Adipose tissue (tissue), 3 donors: Measurements from ENCODE around the gene ARMC9. TPM values are rescaled to one million over a fixed set of nuclear protein-coding genes. Genes with fewer than 3 reads are reported as not detected.
"Not testable (repeated sequence)": the region's sequence is repeated elsewhere in the genome, so short reads cannot be mapped to it uniquely, and the experiment has no call there.

Experiments
- H3K27ac ChIP-seq: one replicate; pipeline ENCODE4 v1.5.1; 2013; ENCODE audit warnings: low read depth, low read length
- WGBS, 3 donors: extraction: QIAGEN DNeasy Blood & Tissue Kit; methylation state at CpG; one replicate each; pipeline ENCODE4 v1.1.7; 2013; 5-methylcytosine and 5-hydroxymethylcytosine counted together
- polyA plus RNA-seq, 3 donors: library from polyadenylated mRNA; stranded (reverse); fragments of 200-250 nt; gene quantifications; one replicate each; pipeline ENCODE4 v1.2.3, GENCODE V29; 2013
- donor health status: healthy with polysubstance abuse.
- donor health status: Bipolar disorder and iron deficiency.
- donor health status: healthy.

Gene ARMC9
- polyA plus RNA-seq, 3 donors, result 1.5 to 8.7 (median 4.0) TPM

GRCh38 chr2:231342061-231342711, 143.8 kb downstream of the ARMC9 start:
- WGBS, 3 donors, result 61 to 93% (median 70%) methylated on average over 14 of the region's 14 CpGs
- H3K27ac ChIP-seq, result no peak overlapping the region

- 72 to 86% (median 80%) methylated on average over 4 of the region's 4 CpGs for WGBS, 3 donors
- H3K27ac ChIP-seq, result no peak overlapping the region
Measured at GRCh38 chr2:231343006-231343710, 144.7 kb downstream of the ARMC9 start.

DNA sequence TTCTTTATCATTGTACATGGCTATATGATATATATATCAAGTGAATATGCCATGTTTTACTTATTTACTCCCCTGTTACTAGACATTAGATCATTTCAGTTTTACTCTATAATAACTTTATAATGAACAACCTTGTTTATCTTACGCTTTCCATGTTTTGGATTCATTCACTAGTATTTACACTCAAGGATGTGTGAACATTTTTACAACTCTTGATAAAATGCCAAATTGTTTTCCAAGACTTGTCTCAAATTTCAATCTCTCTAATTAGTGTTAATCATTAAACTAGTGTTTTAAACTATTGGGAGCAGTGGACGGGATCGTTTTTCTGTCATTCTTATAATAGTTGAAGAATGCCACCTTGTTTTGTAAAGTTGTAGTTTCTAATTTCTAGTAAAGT, 145.6 kb downstream of the ARMC9 start:
- WGBS, 3 donors, result 27 to 97% (median 82%) methylated on average over 3 of the region's 3 CpGs
- H3K27ac ChIP-seq, result no peak overlapping the region

- H3K27ac ChIP-seq, result no peak overlapping the region
- WGBS, 3 donors, result 89 to 95% (median 92%) methylated on average over 8 of the region's 8 CpGs
Measured at GRCh38 chr2:231344851-231345250, 146.4 kb downstream of the ARMC9 start.

DNA sequence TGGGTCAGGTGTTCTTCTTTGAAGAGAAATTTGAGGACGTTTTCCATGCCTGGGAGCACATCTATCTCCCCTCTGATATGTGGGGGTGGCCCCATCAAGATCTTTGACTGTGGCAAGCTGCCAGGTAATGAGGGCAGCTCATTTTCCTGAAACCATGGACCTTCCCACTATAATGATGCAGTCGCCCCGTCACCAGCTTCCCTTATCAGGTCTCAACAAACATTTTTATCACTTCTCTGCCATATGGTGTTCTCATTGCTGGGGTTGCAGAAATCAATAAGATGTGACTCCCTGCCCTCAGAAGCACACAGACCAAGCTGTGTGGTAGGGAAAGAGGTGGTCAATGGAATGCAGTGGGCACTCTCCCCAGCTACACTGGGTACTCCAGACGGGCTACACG, 148.7 kb downstream of the ARMC9 start:
- no peak overlapping the region for H3K27ac ChIP-seq
- WGBS, 3 donors, result 50 to 79% (median 77%) methylated on average over 5 of the region's 5 CpGs

DNA sequence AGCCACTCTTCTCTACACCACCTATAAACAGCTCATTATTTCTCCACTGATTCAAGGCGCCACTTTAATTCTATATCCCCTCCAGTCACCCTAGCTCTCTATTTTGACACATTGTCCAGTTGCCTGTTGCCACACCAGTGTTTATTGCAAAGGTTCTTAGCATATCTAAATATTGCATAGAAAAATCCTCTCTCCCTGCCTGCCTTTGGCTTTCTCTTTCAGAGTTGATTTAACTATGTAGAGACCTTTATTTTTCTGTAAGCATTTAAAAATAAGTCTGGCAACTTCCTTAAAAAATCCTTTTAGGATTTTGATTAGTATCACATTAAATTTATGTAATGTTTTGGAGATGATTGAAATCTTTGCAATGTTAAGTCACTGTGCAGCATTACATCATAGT, 149.2 kb downstream of the ARMC9 start:
- no peak overlapping the region for H3K27ac ChIP-seq
- WGBS, 3 donors, result 74 to 100% (median 93%) methylated on average over 1 of the region's 1 CpG

DNA sequence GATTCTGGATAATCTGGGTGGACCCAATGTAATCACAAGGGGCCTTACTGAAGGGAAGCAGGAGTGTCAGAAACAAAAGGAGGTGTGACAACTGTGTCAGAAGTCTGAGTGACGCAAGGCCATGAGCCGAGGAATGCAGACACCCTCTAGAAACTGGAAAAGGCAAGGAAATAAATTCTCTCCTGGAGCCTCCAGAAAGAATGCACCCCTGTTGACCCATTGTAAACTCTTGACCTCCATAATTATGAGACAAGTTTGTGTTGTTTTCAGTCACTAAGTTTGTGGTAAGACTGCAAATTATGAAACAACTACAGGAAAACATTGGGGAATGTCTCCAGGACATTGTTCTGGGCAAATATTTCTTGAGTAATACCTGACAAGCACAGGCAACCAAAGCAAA, 149.7 kb downstream of the ARMC9 start:
- WGBS, 3 donors, result 54 to 92% (median 61%) methylated on average over 2 of the region's 2 CpGs
- no peak overlapping the region for H3K27ac ChIP-seq

GRCh38 chr2:231348704-231349373, 150.4 kb downstream of the ARMC9 start:
- H3K27ac ChIP-seq, result no peak overlapping the region

GRCh38 chr2:231349374-231349735, 150.9 kb downstream of the ARMC9 start:
- H3K27ac ChIP-seq, result not testable (repeated sequence)
- WGBS, 3 donors, result 93 to 95% (median 94%) methylated on average over 10 of the region's 10 CpGs

More at GRCh38 chr2:231348704-231349373, 150.4 kb downstream of the ARMC9 start:
- 53 to 76% (median 58%) methylated on average over 5 of the region's 5 CpGs for WGBS, 3 donors

DNA sequence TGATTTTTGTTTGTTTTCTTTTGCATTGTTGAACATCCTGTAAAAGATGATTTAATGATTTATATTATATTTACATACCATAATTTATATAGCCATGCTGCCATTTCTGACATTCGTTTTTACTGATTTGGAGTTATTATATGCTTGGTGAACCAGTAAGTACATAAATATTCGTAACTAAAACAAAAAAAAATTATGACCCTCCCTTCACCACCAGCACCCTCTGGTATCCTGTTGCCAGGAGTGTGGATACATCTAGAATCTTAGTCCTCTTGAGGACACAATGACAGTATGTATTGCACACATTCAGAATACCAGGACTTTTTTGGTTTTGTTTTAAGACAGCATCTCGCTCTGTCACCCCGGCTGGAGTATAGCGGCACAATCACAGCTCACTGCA, 153.2 kb downstream of the ARMC9 start:
- no peak overlapping the region for H3K27ac ChIP-seq
- 87 to 95% (median 95%) methylated on average over 5 of the region's 5 CpGs for WGBS, 3 donors

GRCh38 chr2:231353469-231353868, 155.0 kb downstream of the ARMC9 start:
- WGBS, 3 donors, result 91 to 96% (median 95%) methylated on average over 5 of the region's 6 CpGs
- no peak overlapping the region for H3K27ac ChIP-seq

DNA sequence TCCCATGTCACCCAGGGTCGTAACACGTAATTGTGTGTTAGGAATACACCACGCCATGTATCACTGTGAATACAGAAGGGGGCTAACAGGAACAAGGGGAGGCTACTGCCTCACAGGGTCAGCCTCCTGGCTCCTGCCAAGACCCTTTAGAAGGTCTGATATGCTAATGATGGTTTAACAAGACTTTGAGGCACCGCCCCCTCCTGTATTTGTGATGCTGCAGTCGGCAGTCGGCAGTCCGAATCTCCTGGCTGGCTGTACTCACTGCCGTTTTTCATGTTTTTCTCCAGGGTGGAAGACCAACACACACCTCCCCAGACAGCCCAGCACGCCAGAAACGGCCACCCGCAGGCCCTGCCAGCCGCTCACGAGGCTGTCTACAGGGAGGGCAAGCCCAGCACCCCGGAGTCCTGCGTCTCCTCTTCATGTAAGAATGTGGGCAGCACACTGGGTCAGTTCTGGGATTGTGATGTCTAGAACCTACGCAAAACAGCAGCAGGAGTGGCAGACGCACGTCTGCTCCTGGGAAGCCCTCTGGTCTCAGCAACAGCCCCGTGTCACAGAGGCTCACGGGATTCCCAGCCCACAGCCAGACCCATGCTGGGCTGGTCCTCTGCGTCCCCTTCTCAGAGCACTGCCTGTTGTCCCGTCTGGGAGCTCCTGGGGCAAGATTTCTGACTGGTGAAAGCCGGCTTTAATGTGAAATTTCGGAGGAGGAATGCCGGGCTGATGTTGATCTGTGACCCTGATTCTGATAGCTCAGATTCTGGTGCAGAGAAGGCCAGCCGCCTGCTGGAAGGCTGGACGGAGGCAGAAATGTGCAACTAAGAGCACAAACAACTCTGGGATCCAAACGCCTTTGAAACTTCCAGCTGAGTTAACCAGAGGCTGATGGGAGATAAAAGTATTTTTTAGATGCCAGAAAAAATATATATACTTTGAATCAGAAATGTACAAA, 157.4 kb downstream of the ARMC9 start:
- 72 to 74% (median 73%) methylated on average over 28 of the region's 28 CpGs for WGBS, 3 donors
- no peak overlapping the region for H3K27ac ChIP-seq

- no peak overlapping the region for H3K27ac ChIP-seq
- WGBS, 3 donors, result 43 to 80% (median 61%) methylated on average over 5 of the region's 5 CpGs
Measured at GRCh38 chr2:231356466-231356844, 158.0 kb downstream of the ARMC9 start.

DNA sequence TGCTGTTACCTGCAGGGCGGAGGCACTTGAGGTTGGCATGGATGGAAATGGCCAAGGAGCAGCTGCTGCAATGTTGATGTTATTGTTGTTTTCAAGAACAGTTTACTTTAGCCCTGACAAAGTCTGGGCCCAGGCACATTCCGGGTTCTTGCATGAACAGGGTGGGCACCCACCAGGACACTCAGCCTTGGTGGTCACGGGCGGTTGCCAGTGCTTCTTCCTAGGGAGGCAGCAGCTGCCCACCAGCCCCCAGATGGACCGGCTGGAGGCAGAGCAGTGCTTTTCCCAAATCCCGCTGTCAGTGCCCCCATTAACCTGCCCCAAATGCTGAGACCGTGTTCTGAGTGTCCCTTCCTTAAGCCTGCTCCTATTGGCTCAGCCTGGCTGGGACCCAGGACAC, 158.6 kb downstream of the ARMC9 start:
- WGBS, 3 donors, result 95 to 97% (median 95%) methylated on average over 7 of the region's 7 CpGs
- H3K27ac ChIP-seq, result no peak overlapping the region

- WGBS, 3 donors, result 88 to 95% (median 91%) methylated on average over 4 of the region's 4 CpGs
- no peak overlapping the region for H3K27ac ChIP-seq
Measured at GRCh38 chr2:231357931-231358330, 159.5 kb downstream of the ARMC9 start.

- H3K27ac ChIP-seq, result no peak overlapping the region
- 86 to 92% (median 91%) methylated on average over 10 of the region's 10 CpGs for WGBS, 3 donors
Measured at GRCh38 chr2:231359441-231359840, 161.0 kb downstream of the ARMC9 start.

GRCh38 chr2:231359948-231360347, 161.5 kb downstream of the ARMC9 start:
- 92 to 98% (median 96%) methylated on average over 9 to 11 of the region's 11 CpGs for WGBS, 3 donors
- H3K27ac ChIP-seq, result no peak overlapping the region

- 86 to 93% (median 89%) methylated on average over 10 to 11 of the region's 11 CpGs for WGBS, 3 donors
- no peak overlapping the region for H3K27ac ChIP-seq
Measured at GRCh38 chr2:231360401-231360800, 162.0 kb downstream of the ARMC9 start.
